T-helper 2 cell treated with Interferon-gamma antibody and Interleukin-4, amounts not matched to agents 100 ng/mL and 5 ng/mL, for 36 hours (primary cell): Measurements from ENCODE around the gene SUV39H1. TPM values are rescaled to one million over a fixed set of nuclear protein-coding genes. Genes with fewer than 3 reads are reported as not detected.

Experiments used
- intact Hi-C: fragments of 100-400 bp; cut with micrococcal nuclease; formaldehyde crosslinking; loops from one replicate; pipeline ENCODE4 v1.15.1; 2023
- total RNA-seq: library from RNA; stranded (reverse); gene quantifications from 2 replicates; pipeline ENCODE4 v1.2.3, GENCODE V29; 2022

SUV39H1 gene
- total RNA-seq, 1 donor from 2014 or later: 27.5 TPM

DNA sequence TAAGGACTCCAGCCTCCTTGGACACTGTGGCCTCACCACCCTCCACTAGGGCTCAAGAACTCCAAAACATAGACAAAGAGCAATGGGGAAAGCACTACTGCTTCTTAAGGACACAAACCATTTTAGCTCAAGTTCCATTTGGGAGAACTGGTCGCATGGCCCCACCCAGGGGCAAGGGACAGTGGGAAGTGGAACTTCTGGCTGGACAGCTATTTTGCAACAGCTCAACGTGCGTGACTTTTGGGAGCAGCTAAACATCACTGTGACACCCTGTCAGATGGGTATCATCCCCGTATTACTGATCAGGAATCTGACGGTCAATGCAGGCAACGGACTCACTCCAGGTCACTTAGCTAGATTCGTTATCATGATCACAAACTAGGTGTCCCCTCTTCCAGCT lies 56.0 kb downstream of the SUV39H1 start:
- intact Hi-C loops: no loop called here

DNA sequence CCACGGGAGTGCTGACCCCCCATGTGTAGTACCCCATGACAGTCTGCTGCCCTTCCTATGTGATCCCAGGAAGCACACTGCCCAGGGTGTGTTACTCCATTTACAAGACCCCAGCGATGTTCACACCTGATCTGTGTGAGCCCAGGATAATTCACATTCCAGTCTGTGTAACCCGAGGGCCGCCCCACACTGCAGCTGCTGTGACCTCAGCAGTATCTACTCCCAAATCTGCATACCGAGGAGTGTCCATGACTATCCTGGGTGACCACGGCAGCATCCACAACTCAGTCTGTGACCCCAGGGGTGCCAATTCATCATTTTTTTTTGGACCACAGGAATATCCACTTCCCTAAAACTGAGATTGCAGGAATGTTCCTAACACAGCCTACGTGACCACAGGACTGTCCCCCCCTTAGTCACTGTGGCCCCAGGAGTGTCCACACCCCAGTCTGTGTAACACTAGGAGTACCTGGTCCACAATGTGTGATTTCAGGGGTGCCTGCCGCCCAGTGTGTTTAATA lies 57.2 kb downstream of the SUV39H1 start:
- intact Hi-C loops: no loop called here

DNA sequence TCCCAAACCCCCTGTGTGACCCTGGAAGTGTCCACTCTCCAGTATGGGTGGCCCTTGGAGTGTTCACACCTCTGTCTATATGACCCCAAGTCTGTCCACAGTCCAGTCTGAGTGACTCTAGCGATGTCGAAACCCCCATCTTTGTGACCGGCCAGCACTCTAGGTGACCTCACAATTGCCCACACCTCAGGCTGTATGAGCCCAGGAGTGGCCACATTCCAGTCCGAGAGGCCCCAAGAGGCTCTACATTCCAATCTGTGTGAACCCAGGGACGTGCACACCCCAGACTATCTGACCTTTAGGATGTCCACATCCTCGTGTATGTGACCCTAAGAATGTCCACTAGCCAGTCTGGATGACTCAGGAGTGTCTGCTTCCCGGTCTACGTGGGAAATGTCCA lies 57.7 kb downstream of the SUV39H1 start:
- intact Hi-C loops: no loop called here

Other genes with a start within 250 kb of the SUV39H1 start
- 86.3 and 96.8 TPM in 2 replicates for gene SLC38A5, start 226.5 kb upstream of the SUV39H1 start, total RNA-seq
- gene FTSJ1, start 220.5 kb upstream of the SUV39H1 start, total RNA-seq: 66.1 and 69.1 TPM in 2 replicates
- gene PORCN, start 187.7 kb upstream of the SUV39H1 start, total RNA-seq: 14.1 and 14.8 TPM in 2 replicates
- gene EBP, start 174.9 kb upstream of the SUV39H1 start, total RNA-seq: 305 and 310 TPM in 2 replicates
- 16.9 and 17.9 TPM in 2 replicates for gene TBC1D25, start 157.0 kb upstream of the SUV39H1 start, total RNA-seq
- gene RBM3, start 122.2 kb upstream of the SUV39H1 start, total RNA-seq: 378 and 389 TPM in 2 replicates
- 45.3 and 45.5 TPM in 2 replicates for gene WDR13, start 99.2 kb upstream of the SUV39H1 start, total RNA-seq
- 155 and 160 TPM in 2 replicates for gene WAS, start 12.9 kb upstream of the SUV39H1 start, total RNA-seq
- gene GLOD5, start 65.0 kb downstream of the SUV39H1 start, total RNA-seq: not detected in 2 replicates
- gene GATA1, start 89.9 kb downstream of the SUV39H1 start, total RNA-seq: not detected in 2 replicates
- 87.1 and 92.1 TPM in 2 replicates for gene HDAC6, start 105.3 kb downstream of the SUV39H1 start, total RNA-seq
- gene ERAS, start 129.8 kb downstream of the SUV39H1 start, total RNA-seq: not detected in 2 replicates
- 0.20 TPM in 1 of 2 replicates, not detected in the other for gene PCSK1N, start 138.9 kb downstream of the SUV39H1 start, total RNA-seq
- gene TIMM17B, start 201.0 kb downstream of the SUV39H1 start, total RNA-seq: 46.3 and 48.2 TPM in 2 replicates
- gene PQBP1, start 201.2 kb downstream of the SUV39H1 start, total RNA-seq: 77.5 and 77.9 TPM in 2 replicates
- gene SLC35A2, start 214.9 kb downstream of the SUV39H1 start, total RNA-seq: 17.9 and 18.3 TPM in 2 replicates
- gene PIM2, start 222.3 kb downstream of the SUV39H1 start, total RNA-seq: 196 TPM in 2 replicates